H9 (cell line): ENCODE measurements around the gene MACROH2A1. TPM values are rescaled to one million over a fixed set of nuclear protein-coding genes. Genes with fewer than 3 reads are reported as not detected.

Experiments
- DNase-seq: peaks from one replicate; pipeline ENCODE4 v3.0.0-alpha.2; 2017
- H2AFZ ChIP-seq: one replicate; pipeline ENCODE4 v1.6.1; 2013; ENCODE audit warnings: mild to moderate bottlenecking, low read length, control low read depth, moderate library complexity
- H2AK5ac ChIP-seq: 2 replicates; pipeline ENCODE4 v1.6.1; 2013; ENCODE audit warnings: low read length, control low read depth, mixed read lengths; ENCODE audit not compliant: insufficient read length
- H2BK120ac ChIP-seq: one replicate; pipeline ENCODE4 v1.6.1; 2013; ENCODE audit warnings: low read depth, mild to moderate bottlenecking, low read length, control low read depth, inconsistent platforms; ENCODE audit not compliant: poor library complexity, severe bottlenecking
- H2BK12ac ChIP-seq: 2 replicates; pipeline ENCODE4 v1.6.1; 2013; ENCODE audit warnings: low read length, control low read depth, mixed read lengths, low read depth; ENCODE audit not compliant: insufficient read length
- H2BK15ac ChIP-seq: 2 replicates; pipeline ENCODE4 v1.6.1; 2013; ENCODE audit warnings: low read depth, low read length, control low read depth
- H2BK20ac ChIP-seq: one replicate; pipeline ENCODE4 v1.6.1; 2013; ENCODE audit warnings: low read depth, mild to moderate bottlenecking, low read length, control low read depth, inconsistent platforms; ENCODE audit not compliant: poor library complexity, severe bottlenecking
- H2BK5ac ChIP-seq: 2 replicates; pipeline ENCODE4 v1.6.1; 2013; ENCODE audit warnings: low read length, control low read depth, mixed read lengths; ENCODE audit not compliant: insufficient read length
- H3K14ac ChIP-seq: 2 replicates; pipeline ENCODE4 v1.6.1; 2013; ENCODE audit warnings: low read length, control low read depth; ENCODE audit not compliant: insufficient read depth
- H3K18ac ChIP-seq: 2 replicates; pipeline ENCODE4 v1.6.1; 2013; ENCODE audit warnings: low read depth, mild to moderate bottlenecking, mixed read lengths, low read length, control low read depth; ENCODE audit not compliant: insufficient read length
- H3K23ac ChIP-seq: 2 replicates; pipeline ENCODE4 v1.6.1; 2013; ENCODE audit warnings: low read length, control low read depth, mixed read lengths, low read depth; ENCODE audit not compliant: insufficient read length
- H3K23me2 ChIP-seq: 2 replicates; pipeline ENCODE4 v1.6.1; 2013; ENCODE audit warnings: low read depth, mild to moderate bottlenecking, mixed read lengths, low read length, control low read depth; ENCODE audit not compliant: insufficient read length, poor library complexity, severe bottlenecking
- H3K27ac ChIP-seq: 2 replicates; pipeline ENCODE4 v1.5.1; 2013; ENCODE audit warnings: low read length, control low read depth, mixed read lengths, low read depth; ENCODE audit not compliant: insufficient read length
- H3K27me3 ChIP-seq: 2 replicates; pipeline ENCODE4 v1.6.1; 2013; ENCODE audit warnings: low read length, control low read depth, inconsistent platforms; ENCODE audit not compliant: insufficient read depth
- H3K4ac ChIP-seq: 2 replicates; pipeline ENCODE4 v1.6.1; 2013; ENCODE audit warnings: low read depth, mild to moderate bottlenecking, control low read depth, inconsistent platforms, low read length, moderate library complexity
- H3K4me1 ChIP-seq: 2 replicates; pipeline ENCODE4 v1.6.1; 2013; ENCODE audit warnings: low read length, control low read depth, inconsistent platforms; ENCODE audit not compliant: insufficient read depth
- H3K4me2 ChIP-seq: 2 replicates; pipeline ENCODE4 v1.6.1; 2013; ENCODE audit warnings: low read length, control low read depth, mixed read lengths; ENCODE audit not compliant: insufficient read length, insufficient read depth
- H3K56ac ChIP-seq: 2 replicates; pipeline ENCODE4 v1.6.1; 2013; ENCODE audit warnings: low read depth, mild to moderate bottlenecking, mixed read lengths, low read length, control low read depth; ENCODE audit not compliant: insufficient read length
- H3K79me1 ChIP-seq: 2 replicates; pipeline ENCODE4 v1.6.1; 2013; ENCODE audit warnings: low read depth, mild to moderate bottlenecking, moderate library complexity, low read length, control low read depth, inconsistent platforms; ENCODE audit not compliant: insufficient read depth, poor library complexity, severe bottlenecking
- H3K79me2 ChIP-seq: 2 replicates; pipeline ENCODE4 v1.6.1; 2013; ENCODE audit warnings: low read length, control low read depth, inconsistent platforms; ENCODE audit not compliant: insufficient read depth
- H3K9ac ChIP-seq: 2 replicates; pipeline ENCODE4 v1.6.1; 2013; ENCODE audit warnings: low read length, control low read depth, mixed read lengths; ENCODE audit not compliant: insufficient read length; ENCODE audit errors: extremely low read depth
- H3K9me3 ChIP-seq: one replicate; pipeline ENCODE4 v1.6.1; 2013; ENCODE audit warnings: low read depth, low read length, inconsistent platforms; ENCODE audit not compliant: control insufficient read depth
- H3T11ph ChIP-seq: one replicate; pipeline ENCODE4 v1.6.1; 2013; ENCODE audit warnings: mild to moderate bottlenecking, low read length, control low read depth, inconsistent platforms
- H4K20me1 ChIP-seq: one replicate; pipeline ENCODE4 v1.6.1; 2013; ENCODE audit not compliant: control insufficient read depth, insufficient read length, insufficient read depth
- H4K5ac ChIP-seq: 2 replicates; pipeline ENCODE4 v1.6.1; 2013; ENCODE audit warnings: low read depth, mild to moderate bottlenecking, mixed read lengths, low read length, control low read depth; ENCODE audit not compliant: insufficient read length
- H4K8ac ChIP-seq: replicated peaks from 2 replicates; pipeline ENCODE4 v1.6.1; 2013; ENCODE audit warnings: low read length, control low read depth, mixed read lengths, low read depth; ENCODE audit not compliant: insufficient read length
- H4K91ac ChIP-seq: 2 replicates; pipeline ENCODE4 v1.6.1; 2013; ENCODE audit warnings: low read depth, mild to moderate bottlenecking, moderate library complexity, mixed read lengths, low read length, control low read depth; ENCODE audit not compliant: insufficient read length
- H3K27ac Mint-ChIP-seq, 3 experiments: 2 replicates in 2 of 3; 3 replicates in 1 of 3; pipeline ENCODE4 v1.8.0; 2020 to 2021; ENCODE audit warnings: mixed read lengths in 3 of 3, mild to moderate bottlenecking in 1 of 3, moderate library complexity in 1 of 3
- H3K27me3 Mint-ChIP-seq: 2 replicates; pipeline ENCODE4 v1.8.0; 2021; ENCODE audit warnings: low read depth, mild to moderate bottlenecking, moderate library complexity, mixed read lengths
- H3K36me3 Mint-ChIP-seq, 3 experiments: 2 replicates in 2 of 3; 3 replicates in 1 of 3; pipeline ENCODE4 v1.8.0; 2020 to 2021; ENCODE audit warnings: low read depth in 3 of 3, mixed read lengths in 3 of 3; ENCODE audit not compliant: insufficient read depth in 1 of 3
- H3K4me1 Mint-ChIP-seq, 2 experiments: 2 replicates each; pipeline ENCODE4 v1.8.0; 2020; ENCODE audit warnings: mixed read lengths in 2 of 2
- H3K4me3 Mint-ChIP-seq, 2 experiments: 2 replicates in 1 of 2; 3 replicates in 1 of 2; pipeline ENCODE4 v1.8.0; 2020 to 2021; ENCODE audit warnings: mild to moderate bottlenecking in 2 of 2, mixed read lengths in 2 of 2, moderate library complexity in 1 of 2
- H3K9me3 Mint-ChIP-seq, 2 experiments: 2 replicates in 1 of 2; 3 replicates in 1 of 2; pipeline ENCODE4 v1.8.0; 2020; ENCODE audit warnings: mild to moderate bottlenecking in 2 of 2, mixed read lengths in 2 of 2, moderate library complexity in 1 of 2
- WGBS: extraction: QIAGEN DNeasy Blood & Tissue Kit; methylation state at CpG from one replicate; pipeline ENCODE4 v1.1.7; 2013; ENCODE audit warnings: missing lambda C conversion rate, low lambda C conversion rate, mixed read lengths; ENCODE audit not compliant: insufficient read length; ENCODE audit errors: extremely low coverage; 5-methylcytosine and 5-hydroxymethylcytosine counted together
- total RNA-seq: library from RNA; stranded (reverse); gene quantifications from 2 replicates; pipeline ENCODE4 v1.2.1, GENCODE V29; 2021
- TF ChIP-seq, protein P1 (sequence below): fragments of 200-600 bp; sonication (generic); conservative IDR thresholded peaks from 3 replicates; pipeline ENCODE4 v1.8.0; 2021; ENCODE audit warnings: antibody characterized with exemption, mild to moderate bottlenecking

The MACROH2A1 gene
- total RNA-seq, 1 experiment from 2014 or later = 111 TPM

DNA sequence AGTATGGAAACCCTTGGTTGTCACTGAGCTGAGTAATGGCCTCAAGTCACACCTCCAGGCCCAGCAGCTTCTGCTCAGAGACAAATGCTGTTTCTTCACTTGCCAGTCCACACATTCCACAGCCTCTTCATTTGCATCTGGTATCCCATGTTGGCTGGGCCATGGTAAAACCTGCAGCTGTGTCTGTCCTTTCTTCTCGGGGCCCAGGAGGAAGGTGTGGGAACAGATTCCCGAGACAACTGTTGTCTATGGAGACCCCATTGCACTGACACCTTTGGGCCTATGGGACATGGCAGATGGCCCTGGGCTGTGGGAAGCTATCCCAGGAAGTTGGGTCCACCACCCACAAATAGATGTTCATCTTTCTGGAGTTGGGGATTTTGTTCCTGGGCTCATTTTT lies 85.1 kb downstream of the MACROH2A1 start:
- no peaks in the 10 kb centered on the region for H3K4me1 ChIP-seq
- Mint-ChIP-seq H3K4me3 (no peak overlapping the region), H3K36me3 (no peaks in the 10 kb centered on the region; a peak in 2 of 7 replicates), H3K27ac (no peak overlapping the region), H3K9me3 (no peaks in the 10 kb centered on the region), H3K27me3 (peaks cover 57% of the 10 kb centered on the region), H3K4me1 (peaks cover under 1% of the 10 kb centered on the region in 2 experiments; a peak in 1 of 4 replicates)
- no peaks in the 10 kb centered on the region; the same call in 1 of the 2 replicates for H3K27me3 ChIP-seq
- no peak overlapping the region for H2BK15ac ChIP-seq
- WGBS = no CpG with 5 or more reads among the region's 2 CpGs
- no peak overlapping the region for H3K56ac ChIP-seq
- peaks cover 2% of the 10 kb centered on the region for H4K20me1 ChIP-seq
- no peak overlapping the region for H2AFZ ChIP-seq
- TF ChIP-seq, protein P1, sequence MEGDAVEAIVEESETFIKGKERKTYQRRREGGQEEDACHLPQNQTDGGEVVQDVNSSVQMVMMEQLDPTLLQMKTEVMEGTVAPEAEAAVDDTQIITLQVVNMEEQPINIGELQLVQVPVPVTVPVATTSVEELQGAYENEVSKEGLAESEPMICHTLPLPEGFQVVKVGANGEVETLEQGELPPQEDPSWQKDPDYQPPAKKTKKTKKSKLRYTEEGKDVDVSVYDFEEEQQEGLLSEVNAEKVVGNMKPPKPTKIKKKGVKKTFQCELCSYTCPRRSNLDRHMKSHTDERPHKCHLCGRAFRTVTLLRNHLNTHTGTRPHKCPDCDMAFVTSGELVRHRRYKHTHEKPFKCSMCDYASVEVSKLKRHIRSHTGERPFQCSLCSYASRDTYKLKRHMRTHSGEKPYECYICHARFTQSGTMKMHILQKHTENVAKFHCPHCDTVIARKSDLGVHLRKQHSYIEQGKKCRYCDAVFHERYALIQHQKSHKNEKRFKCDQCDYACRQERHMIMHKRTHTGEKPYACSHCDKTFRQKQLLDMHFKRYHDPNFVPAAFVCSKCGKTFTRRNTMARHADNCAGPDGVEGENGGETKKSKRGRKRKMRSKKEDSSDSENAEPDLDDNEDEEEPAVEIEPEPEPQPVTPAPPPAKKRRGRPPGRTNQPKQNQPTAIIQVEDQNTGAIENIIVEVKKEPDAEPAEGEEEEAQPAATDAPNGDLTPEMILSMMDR = no peak
- H2AK5ac ChIP-seq = no peak overlapping the region
- H3K9me3 ChIP-seq = no peaks in the 10 kb centered on the region
- no peak overlapping the region for H3K27ac ChIP-seq
- H3T11ph ChIP-seq = no peak overlapping the region
- H4K8ac ChIP-seq = no peak overlapping the region
- no peak overlapping the region for H3K18ac ChIP-seq
- no peak overlapping the region for H4K91ac ChIP-seq
- no peak overlapping the region for H2BK20ac ChIP-seq
- DNase-seq = peak; percentile 21
- H3K4ac ChIP-seq = no peak overlapping the region
- H2BK5ac ChIP-seq = no peak overlapping the region
- no peak overlapping the region for H3K23ac ChIP-seq
- no peaks in the 10 kb centered on the region for H3K79me2 ChIP-seq
- H3K4me2 ChIP-seq = no peak overlapping the region
- no peak overlapping the region for H2BK120ac ChIP-seq
- H4K5ac ChIP-seq = no peak overlapping the region
- H3K14ac ChIP-seq = no peak overlapping the region
- H2BK12ac ChIP-seq = no peak overlapping the region
- no peaks in the 10 kb centered on the region for H3K23me2 ChIP-seq
- no peak overlapping the region for H3K9ac ChIP-seq
- H3K79me1 ChIP-seq = no peaks in the 10 kb centered on the region
